ENCODE measurements around the gene ABCA7. TPM values are rescaled to one million over a fixed set of nuclear protein-coding genes. Genes with fewer than 3 reads are reported as not detected.
"Not testable (repeated sequence)": the region's sequence is repeated elsewhere in the genome, so short reads cannot be mapped to it uniquely, and the experiment has no call there.

Gene ABCA7
- total RNA-seq, 1 experiment from 2014 or later, result 0.82 TPM

DNA sequence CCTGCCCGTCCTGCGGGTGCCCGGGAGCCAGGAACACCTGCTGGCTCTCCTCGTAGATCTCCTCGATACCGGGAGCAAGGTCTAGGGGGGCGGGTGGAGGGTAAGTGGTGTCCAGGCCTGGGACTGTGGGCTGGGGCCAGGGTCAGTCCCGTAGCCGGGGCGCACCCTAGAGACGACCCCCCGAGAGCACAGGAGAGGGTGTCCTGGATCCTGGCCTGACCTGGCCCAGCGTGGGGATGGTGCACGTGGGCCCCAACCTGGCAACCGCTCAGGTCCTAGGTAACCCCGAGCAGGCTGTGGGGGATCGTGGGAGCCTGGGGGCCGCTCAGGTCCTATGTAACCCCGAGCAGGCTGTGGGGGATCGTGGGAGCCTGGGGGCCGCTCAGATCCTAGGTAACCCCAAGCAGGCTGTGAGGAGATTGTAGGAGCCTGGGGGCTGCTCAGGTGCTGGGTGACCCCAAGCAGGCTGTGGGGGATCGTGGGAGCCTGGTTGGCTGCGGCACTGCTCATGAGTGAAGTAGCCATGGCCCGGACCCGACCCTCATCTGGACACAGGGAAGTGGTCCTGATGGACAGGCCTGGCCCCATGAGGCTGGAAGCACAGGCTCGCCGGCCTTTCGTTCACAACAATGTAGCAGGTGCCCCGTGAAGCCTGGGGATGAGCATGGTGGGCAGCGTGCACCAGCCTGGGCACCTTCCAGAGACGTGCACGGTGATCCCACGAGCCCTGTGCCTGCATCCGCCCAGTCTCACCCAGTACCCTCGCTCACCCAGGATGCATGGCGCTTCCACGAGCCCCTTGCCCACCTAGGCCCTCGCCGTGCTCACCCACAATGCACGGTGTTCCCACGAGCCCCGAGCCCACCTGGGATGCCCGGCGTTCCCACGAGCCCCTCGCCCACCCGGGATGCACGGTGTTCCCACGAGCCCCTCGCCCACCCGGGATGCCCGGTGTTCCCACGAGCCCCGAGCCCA lies 70.1 kb downstream of the ABCA7 start:
- H3K9me3 ChIP-seq (replicated peaks), result no peaks in the 10 kb centered on the region; the same call in 1 of the 2 replicates
- H3K36me3 ChIP-seq, result peaks cover 82% of the 10 kb centered on the region
- no peak overlapping the region for H3K4me3 ChIP-seq

DNA sequence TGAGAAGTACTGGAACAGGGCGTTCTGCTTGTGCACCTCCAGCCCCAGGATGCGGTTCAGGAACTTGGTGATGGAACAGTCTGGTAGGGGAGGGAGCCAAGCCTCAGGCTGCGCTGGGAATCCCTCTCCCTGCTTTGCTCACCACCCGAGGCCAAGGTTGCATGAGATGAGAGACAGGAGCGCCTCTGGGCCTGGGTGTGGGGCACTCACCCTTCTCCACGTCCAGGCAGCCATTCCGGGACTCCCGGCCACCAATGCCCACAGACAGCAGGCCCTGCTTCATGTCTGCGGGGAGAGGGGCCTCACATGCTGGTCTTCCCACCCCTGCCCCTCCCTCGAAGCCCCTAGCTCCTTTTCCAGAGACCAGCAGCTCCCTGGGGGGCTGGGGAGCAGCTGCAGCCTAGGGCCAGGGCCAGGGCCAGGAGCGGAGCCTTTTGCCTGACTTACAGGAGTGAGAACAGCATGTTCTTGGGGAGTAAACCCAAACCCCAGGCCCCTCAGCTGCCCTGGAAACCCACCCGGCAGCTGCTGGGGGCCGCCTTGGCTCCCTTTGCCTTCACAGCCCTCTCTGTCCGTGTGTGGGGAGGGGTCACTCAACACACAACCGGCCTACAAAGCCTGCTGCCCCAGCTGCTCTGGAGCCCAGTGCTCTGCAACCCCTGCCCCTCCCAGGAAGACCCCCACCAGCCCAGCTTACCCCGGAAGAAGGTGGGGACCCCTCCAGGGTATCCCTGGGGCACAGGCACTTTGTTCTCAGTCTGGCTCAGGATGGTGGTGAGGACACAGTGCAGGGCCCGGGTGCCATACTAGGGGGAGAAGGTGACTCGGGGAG lies 71.1 kb downstream of the ABCA7 start:
- Histone ChIP-seq H3K36me3 (peaks cover 82% of the 10 kb centered on the region), H3K4me3 (no peak overlapping the region), H3K27me3 (replicated peaks) (no peaks in the 10 kb centered on the region), H3K4me1 (replicated peaks) (peaks cover 16% of the 10 kb centered on the region), H3K27ac (no peak overlapping the region), H3K9me3 (replicated peaks) (no peaks in the 10 kb centered on the region; the same call in 1 of the 2 replicates)
- no peak for DNase-seq (ENCODE audit: low read depth in 1 of 2, low spot score in 2 of 2)

More for the DNA sequence above, 70.1 kb downstream of the ABCA7 start:
- Histone ChIP-seq H3K27me3 (replicated peaks) (no peaks in the 10 kb centered on the region), H3K4me1 (replicated peaks) (peaks cover 20% of the 10 kb centered on the region), H3K27ac (no peak overlapping the region)
- no peak for DNase-seq (ENCODE audit: low read depth in 1 of 2, low spot score in 2 of 2)

DNA sequence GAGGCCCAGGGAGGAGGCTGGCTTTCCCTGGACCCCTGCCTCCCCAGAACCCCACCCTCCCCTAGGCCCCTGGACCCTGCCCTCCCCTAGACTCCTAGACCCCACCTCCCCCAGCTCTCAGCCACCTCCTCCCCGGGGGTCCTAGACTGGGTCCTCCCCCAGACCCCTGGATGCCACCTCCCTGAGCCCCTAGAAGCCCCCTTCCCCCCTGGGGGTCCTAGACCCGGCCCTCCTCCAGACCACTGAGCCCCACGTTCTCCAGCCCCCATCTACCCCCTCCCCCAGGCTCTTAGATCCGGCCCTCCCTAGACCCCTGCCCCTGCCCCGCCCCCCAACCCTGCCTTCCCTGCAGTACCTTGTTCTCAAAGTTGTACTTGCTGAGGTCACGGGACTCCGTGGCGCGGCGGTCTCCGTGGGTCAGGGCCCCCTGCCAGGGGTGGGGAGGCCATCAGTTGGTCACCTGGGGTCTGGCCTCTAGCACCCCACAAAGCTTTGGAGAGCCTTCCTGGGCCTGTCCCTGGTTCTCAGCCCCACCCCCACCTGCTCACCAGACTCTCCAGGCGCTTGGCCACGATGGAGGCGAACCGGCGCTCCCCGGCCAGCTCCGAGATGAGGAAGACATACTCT lies 71.8 kb downstream of the ABCA7 start:
- no peak overlapping the region for H3K27ac ChIP-seq
- H3K9me3 ChIP-seq (replicated peaks), result no peaks in the 10 kb centered on the region; the same call in 1 of the 2 replicates
- peaks cover 16% of the 10 kb centered on the region for H3K4me1 ChIP-seq (replicated peaks)
- DNase-seq (ENCODE audit: low read depth in 1 of 2, low spot score in 2 of 2), result no peak
- H3K27me3 ChIP-seq (replicated peaks), result no peaks in the 10 kb centered on the region
- H3K36me3 ChIP-seq, result peaks cover 82% of the 10 kb centered on the region
- no peak overlapping the region for H3K4me3 ChIP-seq

DNA sequence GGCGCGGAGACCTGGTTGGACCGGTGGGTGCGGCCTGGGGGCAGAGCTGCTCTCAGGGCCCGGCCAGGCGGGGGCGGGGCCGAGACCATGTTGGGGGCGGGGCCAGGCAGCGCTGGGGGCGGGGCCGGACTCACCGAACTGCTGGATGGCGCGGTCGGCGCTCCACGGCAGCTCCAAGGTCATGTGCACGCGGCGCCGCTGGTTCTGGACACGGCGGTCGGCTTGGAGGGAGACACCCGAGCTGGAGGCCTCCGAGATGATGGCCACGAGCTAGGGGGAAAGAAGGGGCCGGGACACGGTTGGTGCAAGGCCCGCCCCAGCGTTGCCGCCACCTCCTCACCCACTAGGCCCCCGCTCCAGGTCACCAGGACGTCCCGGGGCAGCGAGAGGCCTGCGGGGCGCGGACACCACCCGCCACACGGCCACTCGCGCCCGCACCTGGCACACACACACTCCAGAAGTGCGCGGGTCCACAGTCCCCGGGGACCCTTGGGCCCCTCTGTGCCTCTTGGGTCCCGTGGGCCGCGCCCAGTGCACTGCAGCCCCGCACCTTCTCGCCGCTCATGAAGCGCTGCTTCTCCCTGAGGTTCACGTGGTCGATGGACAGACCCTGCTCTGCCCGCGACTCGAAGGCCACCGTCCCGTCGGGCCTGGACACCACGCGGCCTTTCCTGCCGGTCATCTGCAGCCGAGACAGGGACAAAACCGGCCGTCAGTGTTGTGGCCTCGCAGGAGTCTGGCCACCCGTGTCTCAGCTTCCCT lies 72.5 kb downstream of the ABCA7 start:
- Histone ChIP-seq H3K27me3 (replicated peaks) (no peaks in the 10 kb centered on the region), H3K36me3 (peaks cover 82% of the 10 kb centered on the region), H3K4me3 (no peak overlapping the region), H3K4me1 (replicated peaks) (peaks cover 16% of the 10 kb centered on the region), H3K9me3 (replicated peaks) (no peaks in the 10 kb centered on the region; the same call in 1 of the 2 replicates), H3K27ac (no peak overlapping the region)
- no peak for DNase-seq (ENCODE audit: low read depth in 1 of 2, low spot score in 2 of 2)

DNA sequence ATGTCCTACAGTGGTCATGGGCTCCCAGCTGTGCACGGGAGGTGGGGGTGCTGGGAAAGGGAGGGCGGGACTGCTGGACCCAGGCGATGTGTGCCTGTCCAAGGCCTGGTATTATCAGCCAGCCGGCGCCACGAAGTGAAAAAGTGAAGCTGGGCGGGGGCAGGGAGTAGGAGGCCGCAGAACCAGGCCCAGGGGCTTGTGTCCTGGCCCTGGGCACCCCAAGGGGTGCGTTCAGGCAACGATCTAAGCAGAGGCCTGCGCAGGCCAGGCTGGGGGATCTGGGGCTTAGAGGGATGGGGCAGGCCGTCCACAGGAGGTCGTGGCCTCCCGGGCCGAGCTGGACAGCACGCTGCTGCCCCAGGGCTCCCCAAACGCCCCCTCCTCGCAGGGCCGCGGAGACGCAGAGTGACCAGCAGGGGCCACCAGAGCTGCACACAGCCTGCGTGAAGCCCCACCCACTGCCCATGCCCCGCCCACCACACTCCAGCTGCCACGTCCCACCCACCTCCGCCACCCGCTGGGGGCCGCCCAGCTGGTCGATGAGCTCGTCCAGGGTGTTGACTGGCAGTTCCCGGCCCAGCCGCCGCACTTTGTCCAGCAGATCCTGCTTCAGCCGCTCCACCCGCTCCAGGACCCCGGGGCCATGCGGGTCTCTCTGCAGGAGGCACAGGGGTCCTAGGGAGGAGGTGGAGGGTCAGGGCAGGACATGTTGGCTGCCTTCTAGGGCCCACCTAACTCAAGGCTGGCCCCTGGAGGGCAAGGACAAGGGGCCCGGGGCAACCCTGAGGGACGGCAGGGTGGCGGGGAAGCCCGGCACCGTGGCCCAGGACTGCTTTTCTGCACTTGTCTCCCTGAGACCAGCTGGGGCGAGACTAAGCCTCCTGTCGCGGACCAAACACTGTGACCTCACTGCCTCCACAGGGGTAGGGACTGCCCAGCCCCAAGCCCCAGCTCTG lies 73.4 kb downstream of the ABCA7 start:
- peaks cover 16% of the 10 kb centered on the region for H3K4me1 ChIP-seq (replicated peaks)
- H3K9me3 ChIP-seq (replicated peaks), result no peaks in the 10 kb centered on the region; the same call in 1 of the 2 replicates
- H3K4me3 ChIP-seq, result no peak overlapping the region
- no peak overlapping the region for H3K27ac ChIP-seq
- DNase-seq (ENCODE audit: low read depth in 1 of 2, low spot score in 2 of 2), result peak; percentile 65 to 98
- H3K36me3 ChIP-seq, result peaks cover 85% of the 10 kb centered on the region
- H3K27me3 ChIP-seq (replicated peaks), result no peaks in the 10 kb centered on the region

DNA sequence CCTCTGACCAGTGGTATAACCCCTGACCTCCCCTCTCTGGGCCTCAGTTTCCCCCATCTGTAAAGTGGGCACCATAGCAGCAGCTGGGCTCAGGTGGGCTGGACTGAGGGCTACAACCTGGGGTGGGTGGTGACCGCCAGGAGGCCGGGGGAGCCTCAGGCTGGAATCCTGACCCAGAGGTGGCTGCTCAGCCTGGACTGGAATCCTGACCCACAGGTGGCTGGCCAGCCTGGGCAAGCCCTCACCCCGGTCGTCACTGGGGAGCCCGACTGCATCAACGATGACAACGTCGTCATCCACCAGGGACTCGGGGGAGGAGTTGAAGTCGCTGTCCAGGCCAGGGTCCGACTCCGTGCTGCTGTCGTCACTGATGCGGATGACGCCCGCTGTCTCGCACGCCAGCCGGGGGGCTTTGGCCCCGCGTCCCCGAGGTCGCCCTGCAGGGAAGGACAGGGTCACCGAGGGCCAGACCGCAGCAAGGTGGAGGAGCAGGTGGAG lies 74.1 kb downstream of the ABCA7 start:
- H3K9me3 ChIP-seq (replicated peaks), result no peaks in the 10 kb centered on the region; the same call in 1 of the 2 replicates
- H3K27ac ChIP-seq, result no peak overlapping the region
- H3K4me1 ChIP-seq (replicated peaks), result peaks cover 16% of the 10 kb centered on the region
- DNase-seq (ENCODE audit: low read depth in 1 of 2, low spot score in 2 of 2), result no peak
- peaks cover 87% of the 10 kb centered on the region for H3K36me3 ChIP-seq
- no peaks in the 10 kb centered on the region for H3K27me3 ChIP-seq (replicated peaks)
- no peak overlapping the region for H3K4me3 ChIP-seq

DNA sequence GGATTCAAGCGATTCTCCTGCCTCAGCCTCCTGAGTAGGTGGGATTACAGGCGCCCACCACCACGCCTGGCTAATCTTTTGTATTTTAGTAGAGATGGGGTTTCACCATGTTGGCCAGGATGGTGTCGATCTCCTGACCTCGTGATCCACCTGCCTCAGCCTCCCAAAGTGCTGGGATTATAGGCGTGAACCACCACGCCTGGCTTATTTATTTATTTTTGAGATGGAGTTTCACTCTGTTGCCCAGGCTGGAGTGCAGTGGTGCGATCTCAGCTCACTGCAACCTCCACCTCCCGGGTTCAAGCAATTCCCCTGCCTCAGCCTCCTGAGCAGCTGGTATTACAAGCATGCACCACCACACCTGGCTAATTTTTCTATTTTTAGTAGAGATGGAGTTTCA lies 74.8 kb downstream of the ABCA7 start:
- H3K9me3 ChIP-seq (replicated peaks); DNase-seq (ENCODE audit: low read depth in 1 of 2, low spot score in 2 of 2); H3K4me3 ChIP-seq; H3K27me3 ChIP-seq (replicated peaks); H3K27ac ChIP-seq: not testable (repeated sequence)
- Histone ChIP-seq H3K4me1 (replicated peaks) (peaks cover 16% of the 10 kb centered on the region), H3K36me3 (peaks cover 90% of the 10 kb centered on the region)

Other genes starting within 250 kb of the ABCA7 start
- 177 and 308 TPM in 2 replicates for gene PTBP1, start 242.7 kb upstream of the ABCA7 start, total RNA-seq (2014; rRNA removed; shearing (Covaris generic))
- gene PLPPR3, start 218.2 kb upstream of the ABCA7 start, total RNA-seq (2014; rRNA removed; shearing (Covaris generic)), result 1.1 and 2.3 TPM in 2 replicates
- not detected in 2 replicates for gene AZU1, start 212.3 kb upstream of the ABCA7 start, total RNA-seq (2014; rRNA removed; shearing (Covaris generic))
- gene PRTN3, start 199.1 kb upstream of the ABCA7 start, total RNA-seq (2014; rRNA removed; shearing (Covaris generic)), result not detected in 2 replicates
- not detected in 2 replicates for gene ELANE, start 187.8 kb upstream of the ABCA7 start, total RNA-seq (2014; rRNA removed; shearing (Covaris generic))
- gene CFD, start 180.4 kb upstream of the ABCA7 start, total RNA-seq (2014; rRNA removed; shearing (Covaris generic)), result 3.3 and 12.5 TPM in 2 replicates
- gene MED16, start 146.9 kb upstream of the ABCA7 start, total RNA-seq (2014; rRNA removed; shearing (Covaris generic)), result 17.2 and 18.7 TPM in 2 replicates
- gene RNU6-9, start 146.6 kb upstream of the ABCA7 start, total RNA-seq (2014; rRNA removed; shearing (Covaris generic)), result not detected in 2 replicates
- 23.9 and 38.2 TPM in 2 replicates for gene R3HDM4, start 126.9 kb upstream of the ABCA7 start, total RNA-seq (2014; rRNA removed; shearing (Covaris generic))
- not detected in 2 replicates for gene KISS1R, start 122.8 kb upstream of the ABCA7 start, total RNA-seq (2014; rRNA removed; shearing (Covaris generic))
- 4.2 and 8.1 TPM in 2 replicates for gene ARID3A, start 114.1 kb upstream of the ABCA7 start, total RNA-seq (2014; rRNA removed; shearing (Covaris generic))
- 43.2 and 60.5 TPM in 2 replicates for gene WDR18, start 55.8 kb upstream of the ABCA7 start, total RNA-seq (2014; rRNA removed; shearing (Covaris generic))
- gene GRIN3B, start 39.7 kb upstream of the ABCA7 start, total RNA-seq (2014; rRNA removed; shearing (Covaris generic)), result not detected in 2 replicates
- 122 and 131 TPM in 2 replicates for gene TMEM259, start 19.0 kb upstream of the ABCA7 start, total RNA-seq (2014; rRNA removed; shearing (Covaris generic))
- gene RNU6-2, start 18.6 kb upstream of the ABCA7 start, total RNA-seq (2014; rRNA removed; shearing (Covaris generic)), result not detected in 2 replicates
- gene CNN2, start 13.5 kb upstream of the ABCA7 start, total RNA-seq (2014; rRNA removed; shearing (Covaris generic)), result 403 and 441 TPM in 2 replicates
- 0.03 TPM in 1 of 2 replicates, not detected in the other for gene ARHGAP45, start 27.1 kb downstream of the ABCA7 start, total RNA-seq (2014; rRNA removed; shearing (Covaris generic))
- 143 and 173 TPM in 2 replicates for gene POLR2E, start 55.3 kb downstream of the ABCA7 start, total RNA-seq (2014; rRNA removed; shearing (Covaris generic))
- 387 and 449 TPM in 2 replicates for gene GPX4, start 63.9 kb downstream of the ABCA7 start, total RNA-seq (2014; rRNA removed; shearing (Covaris generic))
- 24.8 and 26.2 TPM in 2 replicates for gene SBNO2, start 134.2 kb downstream of the ABCA7 start, total RNA-seq (2014; rRNA removed; shearing (Covaris generic))
- 61.6 and 70.1 TPM in 2 replicates for gene STK11, start 165.7 kb downstream of the ABCA7 start, total RNA-seq (2014; rRNA removed; shearing (Covaris generic))
- gene CBARP, start 197.9 kb downstream of the ABCA7 start, total RNA-seq (2014; rRNA removed; shearing (Covaris generic)), result 0.50 and 1.6 TPM in 2 replicates
- 42.4 and 68.8 TPM in 2 replicates for gene ATP5F1D, start 201.6 kb downstream of the ABCA7 start, total RNA-seq (2014; rRNA removed; shearing (Covaris generic))
- 3.7 and 7.2 TPM in 2 replicates for gene MIDN, start 208.5 kb downstream of the ABCA7 start, total RNA-seq (2014; rRNA removed; shearing (Covaris generic))
- 314 and 318 TPM in 2 replicates for gene CIRBP, start 229.2 kb downstream of the ABCA7 start, total RNA-seq (2014; rRNA removed; shearing (Covaris generic))
- gene FAM174C, start 235.4 kb downstream of the ABCA7 start, total RNA-seq (2014; rRNA removed; shearing (Covaris generic)), result 32.2 and 40.6 TPM in 2 replicates
- gene EFNA2, start 245.8 kb downstream of the ABCA7 start, total RNA-seq (2014; rRNA removed; shearing (Covaris generic)), result not detected in 2 replicates

All from SJSA1 (cell line).